Measurements from ENCODE around the gene ATP6V0D1.
"Not testable (repeated sequence)": the region's sequence is repeated elsewhere in the genome, so short reads cannot be mapped to it uniquely, and the experiment has no call there.

Gene ATP6V0D1

DNA sequence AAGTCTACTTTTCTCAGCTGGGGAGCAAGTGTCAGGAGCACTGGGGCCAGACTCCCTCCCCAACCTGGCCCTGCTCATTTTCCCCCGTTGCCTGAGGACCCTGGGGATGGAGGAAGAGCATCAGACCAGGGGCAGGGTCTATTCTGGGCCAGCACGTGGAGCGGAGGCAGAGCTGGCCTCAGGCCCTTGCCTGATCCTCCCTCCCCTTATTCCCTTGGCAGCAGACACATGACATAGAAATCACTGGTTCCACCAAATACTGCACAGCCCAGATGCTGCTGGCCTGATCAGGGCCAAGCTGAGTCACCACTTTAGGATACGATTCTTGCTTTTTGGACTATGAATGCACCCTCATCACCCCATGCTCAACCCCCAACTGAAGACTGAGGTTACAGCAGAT lies 18.1 kb upstream of the ATP6V0D1 start:
- DNase-seq, result no peak

- no peak for DNase-seq
These were observed 9.6 kb upstream of the ATP6V0D1 start for GRCh38 chr16:67490335-67491096.

- DNase-seq, result no peak
These were observed 8.6 kb upstream of the ATP6V0D1 start for GRCh38 chr16:67489401-67490083.

- DNase-seq, result not testable (repeated sequence)
These were observed 6.6 kb upstream of the ATP6V0D1 start for GRCh38 chr16:67487561-67487960.

- DNase-seq, result no peak
These were observed 5.8 kb upstream of the ATP6V0D1 start for GRCh38 chr16:67486805-67487204.

DNA sequence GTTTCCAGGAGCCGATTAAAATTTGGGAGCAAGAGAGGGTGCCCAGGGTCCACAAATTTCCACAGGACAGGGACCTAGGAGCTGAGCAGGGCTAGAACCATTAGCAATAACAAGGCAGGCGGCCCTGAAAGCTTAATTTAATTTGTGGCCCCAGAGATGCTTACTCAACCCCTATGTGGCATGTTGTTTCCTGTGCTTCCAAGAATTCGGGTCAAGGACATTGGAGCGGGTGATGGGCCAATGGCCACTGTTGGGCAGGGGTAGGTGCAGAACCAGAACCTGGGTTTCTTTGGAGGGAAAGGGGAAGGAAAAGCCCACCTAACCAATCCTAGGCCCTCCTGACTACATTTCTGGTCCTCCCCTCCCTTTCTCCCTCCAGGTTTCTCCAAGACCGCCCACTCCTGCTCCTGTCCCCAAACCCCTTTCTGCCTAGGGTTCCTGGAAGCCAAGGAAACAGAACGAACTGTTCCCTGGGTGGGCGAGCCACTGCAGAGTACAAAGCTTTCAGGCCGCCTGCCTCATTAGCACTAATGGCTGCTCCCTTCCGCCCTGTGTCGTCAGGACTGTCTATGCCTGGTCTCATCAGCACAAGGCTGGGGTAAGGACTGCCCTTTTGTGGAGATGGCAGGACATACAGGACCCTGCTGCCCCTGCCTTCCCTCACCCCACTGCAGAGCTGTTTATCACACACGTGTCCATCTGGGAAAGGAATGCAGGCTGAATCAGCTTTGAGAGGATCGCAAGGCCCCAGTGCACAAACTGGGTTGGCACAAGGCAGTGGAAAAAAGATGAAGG lies 3.0 kb upstream of the ATP6V0D1 start:
- DNase-seq, result no peak

GRCh38 chr16:67483150-67483549 lies 2.2 kb upstream of the ATP6V0D1 start, which contains the start of gene AGRP:
Gene AGRP, minus strand, starts transcription at chr16:67483547. Its CDS starts 149 bp downstream, at chr16:67483398.
- no peak for DNase-seq

- no peak for DNase-seq
These were observed 1.4 kb upstream of the ATP6V0D1 start for GRCh38 chr16:67482233-67482924.

GRCh38 chr16:67481561-67482232 lies 740 bp upstream of the ATP6V0D1 start:
- DNase-seq, result no peak

DNA sequence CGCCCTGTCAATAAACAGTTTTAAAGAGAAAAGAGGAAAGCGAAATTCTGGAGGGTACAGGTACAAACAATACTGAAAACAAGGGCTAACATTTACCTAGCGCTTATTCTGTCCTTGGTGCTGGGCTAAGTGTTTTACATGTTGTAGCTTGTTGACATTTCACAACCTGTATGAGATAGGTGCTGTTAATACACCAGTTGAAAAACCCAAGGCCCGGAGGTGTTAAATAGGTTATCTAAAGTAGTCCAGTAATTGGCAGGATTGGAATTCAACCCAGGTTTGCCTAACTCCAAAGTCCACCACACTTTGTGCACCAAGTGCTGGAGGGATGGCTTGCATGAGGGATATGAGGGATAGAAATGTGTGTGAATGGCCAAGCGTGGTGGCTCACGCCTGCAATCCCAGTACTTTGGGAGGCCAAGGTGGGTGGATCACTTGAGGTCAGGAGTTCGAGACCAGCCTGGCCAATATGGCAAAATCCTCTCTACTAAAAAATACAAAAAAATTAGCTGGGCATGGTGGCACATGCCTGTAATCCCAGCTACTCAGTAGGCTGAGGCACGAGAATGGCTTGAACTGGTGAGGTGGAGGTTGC lies 2.9 kb downstream of the ATP6V0D1 start:
- DNase-seq, result no peak

GRCh38 chr16:67474551-67475455 lies 6.2 kb downstream of the ATP6V0D1 start:
- no peak for DNase-seq

DNA sequence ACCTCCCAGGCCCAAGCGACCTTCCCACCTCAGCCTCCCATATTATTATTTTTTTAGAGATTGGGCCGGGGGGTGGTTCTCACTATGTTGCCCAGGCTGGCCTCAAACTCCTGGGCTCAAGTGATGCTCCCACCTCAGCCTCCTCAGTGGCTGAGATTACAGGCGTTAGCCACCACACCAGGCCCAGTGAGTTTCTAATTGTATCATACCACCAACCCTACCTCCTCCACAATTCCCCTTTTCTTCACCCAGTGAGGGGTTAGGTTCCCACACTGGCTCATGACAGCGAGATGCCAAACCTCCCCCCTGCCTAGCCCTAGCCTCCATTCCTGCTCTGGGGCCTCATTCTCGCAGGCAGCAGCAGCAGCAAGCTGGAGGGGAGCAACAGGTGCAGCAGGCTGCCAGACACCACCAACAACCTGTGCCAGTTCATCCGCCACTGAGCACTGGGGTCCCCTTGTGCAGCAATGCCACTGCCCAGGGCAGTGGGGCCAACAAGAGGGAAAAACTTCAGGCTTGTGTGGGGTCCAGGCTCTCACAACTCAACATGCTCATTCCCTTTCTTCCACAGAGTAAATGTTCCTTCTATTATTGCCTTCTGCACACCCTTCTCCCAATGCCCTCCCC lies 9.1 kb downstream of the ATP6V0D1 start:
- DNase-seq, result no peak

DNA sequence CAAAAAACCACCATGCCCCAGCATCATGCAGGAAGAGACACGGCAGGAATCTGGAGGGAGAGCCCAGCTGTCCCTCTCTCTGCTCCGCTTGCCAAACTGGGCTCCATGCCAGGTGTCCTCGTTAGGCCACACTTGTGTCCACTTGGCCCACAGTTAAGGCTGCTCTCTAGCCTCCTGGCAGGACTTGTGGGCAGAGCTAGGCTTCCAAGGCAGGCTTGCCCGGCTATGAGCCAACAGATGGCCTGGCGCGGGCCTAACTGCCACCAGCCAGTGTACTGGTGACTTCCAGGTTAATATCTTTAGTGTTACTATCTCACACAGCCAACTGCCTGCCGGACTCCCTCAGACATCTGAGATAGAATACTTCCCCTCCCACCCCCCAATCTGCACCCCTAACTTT lies 10.6 kb downstream of the ATP6V0D1 start:
- DNase-seq, result no peak

- DNase-seq, result no peak
These were observed 12.2 kb downstream of the ATP6V0D1 start for GRCh38 chr16:67468731-67469130.

GRCh38 chr16:67466581-67466980 lies 14.4 kb downstream of the ATP6V0D1 start:
- DNase-seq, result no peak

- DNase-seq, result no peak
These were observed 16.4 kb downstream of the ATP6V0D1 start for GRCh38 chr16:67464565-67464964.

- DNase-seq, result no peak
These were observed 17.3 kb downstream of the ATP6V0D1 start for GRCh38 chr16:67463691-67464090.

DNA sequence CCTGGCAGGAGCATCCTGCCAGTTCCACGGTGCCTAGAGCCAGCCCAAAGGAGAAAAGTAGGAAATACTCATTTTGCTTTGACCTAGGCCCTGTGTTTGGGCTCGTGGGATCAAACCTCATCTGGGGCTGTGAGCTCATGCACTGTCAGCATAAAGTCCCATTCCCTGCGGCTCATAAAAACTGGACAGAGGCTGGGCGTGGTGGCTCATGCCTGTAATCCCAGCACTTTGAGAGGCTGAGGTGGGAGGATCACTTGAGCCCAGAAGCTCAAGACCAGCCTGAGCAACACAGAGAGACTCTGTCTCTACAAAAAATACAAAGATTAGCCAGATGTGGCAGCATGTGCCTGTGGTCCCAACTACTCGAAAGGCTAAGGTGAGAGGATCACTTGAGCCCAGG lies 17.9 kb downstream of the ATP6V0D1 start:
- no peak for DNase-seq

DNA sequence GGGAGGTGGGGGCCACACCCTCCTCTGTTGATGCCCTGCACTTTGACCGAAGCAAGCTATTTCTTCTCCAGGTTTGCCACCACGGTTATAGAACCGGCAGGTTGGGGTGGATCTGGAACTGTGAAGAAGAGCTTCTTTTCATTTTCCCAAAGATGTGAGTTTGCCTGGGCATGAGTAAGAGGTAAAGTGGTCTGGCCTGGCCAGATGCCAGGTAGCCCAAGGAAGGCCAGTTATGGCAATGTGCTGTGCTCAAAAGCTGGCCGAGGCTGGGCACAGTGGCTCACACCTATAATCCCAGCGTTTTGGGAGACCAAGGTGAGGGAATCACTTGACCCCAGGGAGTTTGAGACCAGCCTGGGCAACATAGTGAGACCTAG lies 18.7 kb downstream of the ATP6V0D1 start:
- DNase-seq, result no peak

GRCh38 chr16:67461600-67462278 lies 19.2 kb downstream of the ATP6V0D1 start:
- no peak for DNase-seq

Measured in NCI-H1105 (cell line).